ENCODE measurements around the gene SYNJ2.
A peak's percentile ranks its signal among the peaks of the same experiment; 100 is the strongest.

SYNJ2 gene

GRCh38 chr6:157982563-157983405, 1.1 kb downstream of the SYNJ2 start:
- no peak for DNase-seq

- DNase-seq, result no peak
These were observed 1.9 kb downstream of the SYNJ2 start for GRCh38 chr6:157983406-157984119.

- no peak for DNase-seq
These were observed 2.5 kb downstream of the SYNJ2 start for GRCh38 chr6:157984128-157984527.

- no peak for DNase-seq
These were observed 3.1 kb downstream of the SYNJ2 start for GRCh38 chr6:157984686-157985225.

- no peak for DNase-seq
These were observed 3.9 kb downstream of the SYNJ2 start for GRCh38 chr6:157985378-157986155.

GRCh38 chr6:157987788-157988699, 6.4 kb downstream of the SYNJ2 start:
- DNase-seq, result no peak

GRCh38 chr6:157988700-157989063, 7.0 kb downstream of the SYNJ2 start:
- DNase-seq, result no peak

GRCh38 chr6:157989541-157990289, 8.1 kb downstream of the SYNJ2 start:
- DNase-seq, result no peak

GRCh38 chr6:157990321-157991066, 8.8 kb downstream of the SYNJ2 start:
- peak; percentile 50 for DNase-seq

- no peak for DNase-seq
These were observed 9.4 kb downstream of the SYNJ2 start for GRCh38 chr6:157991067-157991432.

GRCh38 chr6:157993076-157993475, 11.4 kb downstream of the SYNJ2 start:
- DNase-seq, result no peak

GRCh38 chr6:157994125-157994795, 12.6 kb downstream of the SYNJ2 start:
- DNase-seq, result no peak

- no peak for DNase-seq
These were observed 13.8 kb downstream of the SYNJ2 start for GRCh38 chr6:157995458-157995857.

GRCh38 chr6:157996201-157996712, 14.6 kb downstream of the SYNJ2 start:
- no peak for DNase-seq

- no peak for DNase-seq
These were observed 15.4 kb downstream of the SYNJ2 start for GRCh38 chr6:157996918-157997702.

GRCh38 chr6:157997893-157998608, 16.4 kb downstream of the SYNJ2 start:
- DNase-seq, result no peak

- no peak for DNase-seq
These were observed 17.1 kb downstream of the SYNJ2 start for GRCh38 chr6:157998707-157999167.

Measured in activated CD8-positive, alpha-beta memory T cell treated with anti-CD3 and anti-CD28 coated beads, Interleukin-2, amount 50 U/mL, for 4 hours (primary cell).